RKO (cell line): ENCODE results near the gene TMOD4.
"Not testable (repeated sequence)": the region's sequence is repeated elsewhere in the genome, so short reads cannot be mapped to it uniquely, and the experiment has no call there.

Experiments
- DNase-seq: peaks from one replicate; pipeline ENCODE4 v3.0.0-alpha.2; 2016; ENCODE audit warnings: low spot score

The TMOD4 gene

DNA sequence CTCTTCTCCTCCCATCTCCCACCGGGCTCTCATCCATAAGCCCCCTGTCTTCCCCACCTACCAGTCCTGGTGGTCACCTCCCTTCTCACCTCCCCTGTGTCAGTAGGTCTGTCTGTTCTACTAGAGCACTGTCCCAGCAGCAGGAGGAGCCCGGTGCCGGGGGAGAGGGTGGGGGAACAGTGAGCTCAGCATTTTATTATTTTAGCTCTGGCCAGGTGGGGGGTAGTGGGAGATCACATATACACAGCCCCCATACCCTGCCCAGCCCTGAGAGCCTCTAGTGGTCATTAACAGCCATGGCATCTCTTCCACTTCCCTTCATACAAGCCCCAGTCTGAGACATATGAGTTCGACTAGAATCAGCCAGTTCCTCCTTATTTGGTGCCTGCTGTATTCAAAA is at the start of gene TMOD4:
Gene TMOD4 (minus strand): TSS at position 119 of the 400 bp plus-strand sequence. CDS start 1,106 bp downstream, outside the sequence.
- DNase-seq, result peak; percentile 41

DNA sequence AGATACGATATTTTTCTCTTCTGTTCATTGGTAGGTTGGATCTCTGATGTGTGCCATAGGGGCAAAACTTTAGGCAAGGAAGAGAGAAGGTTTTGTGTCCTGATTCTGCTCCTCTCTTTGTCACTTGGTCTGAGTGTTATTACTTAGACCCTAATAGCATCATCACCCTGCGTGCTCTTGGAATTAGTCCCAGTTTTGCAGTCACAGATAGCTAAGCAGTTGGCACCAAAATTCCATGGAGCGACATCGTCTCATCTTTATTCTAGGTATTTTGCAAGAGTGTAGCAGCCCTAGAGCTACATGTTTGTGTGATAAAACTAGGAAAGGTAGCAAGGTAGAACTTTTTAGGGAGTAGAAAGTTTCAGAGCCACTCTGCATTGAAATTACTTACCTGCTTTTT is 46.3 kb upstream of the TMOD4 start:
- no peak for DNase-seq

DNA sequence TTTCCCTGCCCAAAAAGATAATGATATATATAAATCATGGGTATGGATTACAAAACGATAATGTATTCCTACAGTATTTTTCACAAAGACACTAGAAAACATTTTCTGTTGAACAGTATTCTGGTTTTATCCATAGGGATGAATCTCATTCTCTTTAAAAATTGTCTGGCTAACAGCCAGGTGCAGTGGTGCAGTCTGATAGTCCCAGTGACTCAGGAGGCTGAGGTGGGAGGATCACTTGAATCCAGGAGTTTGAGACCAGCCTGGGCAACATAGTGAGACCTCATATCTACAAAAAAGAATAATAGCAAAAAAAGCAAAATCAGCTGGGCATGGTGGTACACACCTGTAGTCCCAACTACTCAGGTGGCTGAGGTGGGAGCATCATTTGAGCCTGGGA is 45.8 kb upstream of the TMOD4 start:
- no peak for DNase-seq

DNA sequence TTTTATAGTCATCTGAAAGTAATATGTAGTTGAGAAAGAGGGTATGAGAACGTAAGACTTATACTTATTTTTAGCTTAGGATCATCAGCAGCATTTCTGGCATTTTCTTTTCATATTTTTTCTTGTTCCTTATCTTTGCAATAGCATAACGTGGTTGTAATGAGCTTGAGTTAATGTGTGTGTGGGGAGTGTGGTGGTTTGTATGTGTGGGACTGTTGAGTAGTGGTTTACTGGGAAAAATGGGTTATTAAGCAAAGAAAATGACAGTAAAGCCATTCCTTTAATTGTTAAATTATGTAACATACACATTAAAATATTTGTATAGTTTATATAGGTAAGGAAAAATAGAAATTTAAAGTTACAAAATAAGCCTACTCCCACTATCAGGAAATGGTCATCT is 37.8 kb upstream of the TMOD4 start:
- no peak for DNase-seq

DNA sequence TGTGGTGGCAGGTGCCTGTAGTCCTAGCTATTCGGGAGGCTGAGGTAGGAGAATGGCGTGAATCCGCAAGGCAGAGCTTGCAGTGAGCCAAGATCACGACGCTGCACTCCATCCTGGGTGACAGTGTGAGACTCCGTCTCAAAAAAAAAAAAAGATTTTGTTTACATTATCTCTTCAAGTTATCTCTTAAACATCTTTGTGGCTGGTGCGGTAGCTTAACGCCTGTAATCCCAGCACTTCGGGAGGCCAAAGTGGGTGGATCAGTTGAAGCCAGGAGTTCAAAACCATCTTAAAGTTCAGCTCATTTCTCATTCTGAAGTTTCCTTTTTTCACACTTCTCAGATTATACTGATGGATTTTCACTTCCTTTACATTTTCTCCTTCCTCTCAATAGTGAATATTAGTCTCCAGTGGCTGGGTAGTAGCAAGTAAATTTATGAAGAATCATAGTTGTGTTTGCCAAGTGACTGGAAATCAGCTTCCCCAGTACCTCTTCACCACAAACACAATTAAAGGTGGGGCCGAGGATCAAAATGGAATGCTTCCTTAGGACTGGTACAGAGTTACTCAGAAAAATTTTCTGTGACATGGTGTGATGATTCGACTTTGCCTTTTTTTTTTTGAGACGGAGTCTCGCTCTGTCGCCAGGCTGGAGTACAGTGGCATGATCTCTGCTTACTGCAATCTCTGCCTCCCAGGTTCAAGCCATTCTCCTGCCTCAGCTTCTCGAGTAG is 36.4 kb upstream of the TMOD4 start:
- no peak for DNase-seq

DNA sequence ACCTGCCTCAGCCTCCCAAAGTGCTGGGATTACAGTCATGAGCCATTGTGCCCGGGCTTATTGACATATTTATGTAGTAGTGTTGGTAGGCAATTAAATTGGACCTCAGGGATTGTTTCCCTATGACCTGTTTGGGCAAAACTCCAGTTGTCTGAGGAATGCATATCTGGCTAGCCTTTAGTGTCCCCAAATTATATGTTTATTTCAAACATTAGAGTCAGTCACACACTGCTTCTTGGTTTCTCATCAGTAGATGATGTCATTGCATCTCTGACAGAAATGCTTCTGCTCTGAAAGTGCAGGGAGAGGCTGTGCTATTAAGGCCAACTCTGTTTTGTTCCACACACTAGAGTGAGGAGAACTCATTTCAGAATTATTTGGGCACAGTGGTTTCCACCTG is 35.0 kb upstream of the TMOD4 start:
- DNase-seq, result peak; percentile 38

DNA sequence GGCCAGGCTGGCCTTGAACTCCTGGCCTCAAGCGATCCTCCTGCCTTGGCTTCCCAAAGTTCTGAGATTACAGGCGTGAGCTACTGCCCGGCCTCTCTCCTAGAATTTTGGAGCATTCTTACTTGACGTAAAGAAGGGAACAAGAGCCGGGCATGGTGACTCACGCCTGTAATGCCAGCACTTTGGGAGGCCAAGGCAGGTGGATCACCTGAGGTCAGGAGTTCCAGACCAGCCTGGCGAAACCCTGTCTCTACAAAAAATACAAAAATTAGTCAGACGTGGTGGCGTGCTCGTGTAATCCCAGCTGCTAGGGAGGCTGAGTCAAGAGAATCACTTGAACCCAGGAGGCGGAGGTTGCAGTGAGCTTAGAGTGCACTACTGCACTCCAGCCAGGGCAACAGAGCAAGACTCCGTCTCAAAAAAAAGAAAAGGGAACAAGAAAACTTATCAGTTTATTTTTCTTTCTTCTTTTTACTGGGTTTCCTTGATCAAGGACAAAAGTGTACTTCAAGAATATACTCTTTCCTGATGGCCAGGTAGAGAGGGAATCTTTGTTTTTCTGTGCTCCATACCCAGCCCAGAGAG is 29.7 kb upstream of the TMOD4 start:
- not testable (repeated sequence) for DNase-seq

DNA sequence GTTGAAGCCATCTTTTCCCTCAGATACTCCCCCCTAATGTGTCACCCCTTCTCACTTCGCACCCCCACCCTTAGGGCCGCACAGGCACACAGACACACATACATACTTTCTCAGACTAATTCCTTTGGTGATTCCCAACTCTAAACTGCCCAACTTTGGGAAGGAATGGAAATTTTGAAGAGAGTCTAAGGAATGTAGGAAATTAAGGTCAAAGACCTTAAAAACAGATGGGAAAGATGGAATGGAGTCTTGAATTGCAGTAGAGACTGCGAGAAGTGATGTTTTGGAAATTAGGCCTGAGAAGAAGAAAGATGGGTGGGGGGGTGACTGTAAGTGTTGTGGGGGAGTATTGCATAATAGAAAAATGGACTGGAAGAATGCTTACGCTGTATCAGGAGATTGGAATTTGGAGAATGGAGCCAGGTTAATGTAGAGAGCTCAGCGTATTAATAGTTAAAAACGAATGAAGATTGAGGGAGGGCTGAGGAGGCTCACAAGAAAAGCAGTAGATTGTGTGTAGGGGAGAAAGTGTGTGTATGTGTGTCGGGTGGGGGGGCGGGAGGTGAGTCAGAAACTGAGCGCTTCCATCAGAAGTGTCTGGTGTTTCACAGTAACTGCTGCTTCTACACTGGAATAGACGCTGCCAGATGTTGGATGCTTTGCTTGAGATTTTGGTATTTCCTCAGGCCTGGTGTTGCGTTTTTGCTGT is 24.2 kb upstream of the TMOD4 start:
- DNase-seq, result peak; percentile 84

DNA sequence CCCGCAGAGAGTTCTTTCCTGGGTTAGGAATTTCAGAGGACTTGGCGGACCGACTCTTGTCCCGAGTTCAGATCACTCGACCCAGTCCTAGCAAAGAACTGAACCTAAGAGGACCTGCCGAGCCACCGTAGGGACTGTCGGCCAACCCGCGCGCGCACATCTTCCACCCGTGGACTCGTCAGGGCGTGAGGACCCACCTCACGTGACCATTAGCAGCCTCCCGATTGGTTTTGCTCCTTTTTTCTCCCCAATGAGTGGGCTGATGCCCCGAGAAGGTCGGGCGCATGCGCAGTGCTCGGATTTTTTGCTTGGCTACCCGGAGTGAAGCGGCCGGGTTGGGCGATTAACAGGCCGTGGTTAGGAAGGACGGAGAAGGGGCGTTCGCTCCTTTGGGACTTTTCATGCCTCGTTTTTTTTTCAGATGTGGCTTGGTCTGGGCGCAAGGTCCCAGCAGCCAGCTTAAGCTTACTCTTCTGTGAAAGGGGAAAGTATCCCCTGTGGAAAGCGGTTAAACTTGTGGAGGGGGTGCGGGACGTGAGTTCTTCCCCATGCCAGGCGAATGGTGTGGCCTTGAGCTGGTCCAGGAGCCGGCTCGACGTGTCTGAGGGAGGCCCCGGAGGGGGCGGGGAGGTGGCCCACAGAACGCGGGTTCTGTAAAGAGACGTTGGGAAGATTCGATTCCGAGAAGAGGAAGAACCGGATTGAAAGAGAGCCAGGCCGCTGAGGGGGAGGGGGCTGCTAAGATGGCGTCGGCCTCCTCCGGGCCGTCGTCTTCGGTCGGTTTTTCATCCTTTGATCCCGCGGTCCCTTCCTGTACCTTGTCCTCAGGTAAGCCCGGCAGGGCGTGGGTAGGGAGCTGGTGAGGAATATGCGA is 22.7 kb upstream of the TMOD4 start, which contains the start of gene PIP5K1A:
Gene PIP5K1A (plus strand): TSS at position 299 of the 874 bp plus-strand sequence. CDS start 445 bp downstream, at position 744.
- peak; percentile 98 for DNase-seq

DNA sequence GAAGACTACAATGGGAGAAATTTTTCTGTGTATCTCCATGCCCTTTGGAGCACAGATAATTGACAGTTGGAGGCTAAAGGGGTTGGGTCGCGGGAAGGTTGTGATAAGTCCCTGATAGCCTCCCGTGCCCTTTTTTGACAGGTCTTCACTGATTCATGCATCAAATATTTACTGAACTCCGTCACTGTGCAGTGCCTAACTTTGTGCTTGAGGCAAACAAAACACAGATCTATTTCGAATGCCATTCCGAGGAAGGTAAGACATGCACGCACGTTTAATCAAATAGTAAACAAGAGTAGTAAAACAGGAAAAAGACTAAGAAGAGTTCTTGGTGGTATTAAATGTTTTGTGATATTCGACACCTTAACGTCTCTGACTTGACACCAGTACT is 22.1 kb upstream of the TMOD4 start:
- DNase-seq, result peak; percentile 74

DNA sequence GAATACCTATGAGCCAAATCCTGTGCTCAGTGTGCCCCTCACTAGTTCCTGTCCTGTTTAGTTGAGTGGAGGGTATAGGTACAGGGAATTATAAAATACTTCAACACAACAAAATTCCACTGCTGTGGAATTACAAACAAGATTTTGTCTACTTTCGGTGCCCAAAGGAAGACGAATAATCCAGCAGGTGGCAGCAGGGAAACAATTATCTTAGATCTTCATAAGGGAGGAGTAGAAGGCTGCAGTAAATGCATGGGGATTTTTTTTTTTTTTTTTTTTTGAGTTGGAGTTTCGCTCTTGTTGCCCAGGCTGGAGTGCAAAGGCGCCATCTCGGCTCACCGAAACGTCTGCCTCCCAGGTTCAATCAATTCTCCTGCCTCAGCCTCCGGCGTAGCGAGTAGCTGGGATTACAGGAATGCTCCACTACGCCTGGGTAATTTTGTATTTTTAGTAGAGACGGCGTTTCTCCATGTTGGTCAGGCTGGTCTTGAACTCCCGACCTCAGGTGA is 20.6 kb upstream of the TMOD4 start:
- DNase-seq, result peak; percentile 94

DNA sequence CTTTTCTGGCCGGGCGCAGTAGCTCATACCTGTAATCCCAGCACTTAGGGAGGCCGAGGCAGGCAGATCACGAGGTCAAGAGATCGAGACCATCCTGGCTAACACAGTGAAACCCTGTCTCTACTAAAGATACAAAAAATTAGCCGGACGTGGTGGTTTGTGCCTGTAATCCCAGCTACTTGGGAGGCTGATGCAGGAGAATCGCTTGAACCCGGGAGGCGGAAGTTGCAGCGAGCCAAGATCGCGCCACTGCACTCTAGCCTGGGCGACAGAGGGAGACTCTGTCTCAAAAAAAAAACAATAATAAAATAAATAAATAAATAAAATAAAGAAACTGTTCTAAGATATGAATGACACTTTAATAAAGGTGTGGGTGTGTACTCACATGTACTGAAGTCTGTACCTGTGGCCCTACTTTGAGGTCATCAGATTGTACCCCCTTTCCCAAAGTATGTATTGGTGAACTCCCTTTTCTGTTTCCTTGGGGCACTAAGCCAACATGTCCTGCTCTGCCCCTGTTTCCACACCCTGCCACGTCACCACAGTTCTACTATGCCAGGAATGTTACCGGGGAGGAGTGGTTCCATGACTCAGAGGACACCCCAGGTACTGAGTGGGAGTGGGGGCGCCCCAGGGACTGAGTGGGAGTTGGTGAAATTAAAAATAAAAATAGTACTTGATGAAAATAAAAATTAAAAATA is 19.3 kb upstream of the TMOD4 start:
- peak; percentile 98 for DNase-seq

DNA sequence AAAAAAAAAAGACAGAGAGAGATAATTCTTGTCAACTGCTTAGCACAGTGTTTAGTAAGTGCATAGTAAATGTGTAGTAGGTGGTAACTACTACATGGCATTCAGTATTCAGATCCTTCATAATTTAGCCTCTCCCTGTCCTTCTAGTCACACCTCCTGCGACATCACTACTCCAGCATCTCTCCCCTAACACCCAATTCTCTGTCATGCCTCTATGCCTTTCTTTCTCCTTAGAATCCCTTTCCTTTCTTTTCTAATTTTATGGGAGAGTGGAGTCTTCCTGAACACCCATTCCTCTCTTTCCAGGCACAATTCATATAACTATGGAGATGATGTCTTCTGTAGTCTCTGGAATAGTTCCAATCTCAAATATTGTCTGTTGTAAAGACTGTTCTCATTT is 18.1 kb upstream of the TMOD4 start:
- peak; percentile 38 for DNase-seq

DNA sequence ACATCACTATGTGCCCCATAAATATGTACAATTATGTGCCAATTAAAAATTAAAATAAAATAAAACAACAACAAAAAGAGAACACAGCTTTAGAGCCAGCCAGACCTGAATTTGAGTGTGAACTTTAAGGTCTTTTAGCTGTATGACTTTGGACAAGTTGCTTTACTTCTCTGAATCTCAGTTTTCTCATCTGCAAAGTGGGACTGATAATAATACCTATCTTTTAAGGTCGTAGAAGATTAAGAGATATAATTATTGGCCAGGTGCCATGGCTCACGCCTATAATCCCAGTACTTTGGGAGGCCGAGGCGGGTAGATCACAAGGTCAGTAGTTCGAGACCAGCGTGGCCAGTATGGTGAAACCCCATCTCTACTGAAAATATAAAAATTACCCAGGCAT is 17.5 kb upstream of the TMOD4 start:
- DNase-seq, result no peak

DNA sequence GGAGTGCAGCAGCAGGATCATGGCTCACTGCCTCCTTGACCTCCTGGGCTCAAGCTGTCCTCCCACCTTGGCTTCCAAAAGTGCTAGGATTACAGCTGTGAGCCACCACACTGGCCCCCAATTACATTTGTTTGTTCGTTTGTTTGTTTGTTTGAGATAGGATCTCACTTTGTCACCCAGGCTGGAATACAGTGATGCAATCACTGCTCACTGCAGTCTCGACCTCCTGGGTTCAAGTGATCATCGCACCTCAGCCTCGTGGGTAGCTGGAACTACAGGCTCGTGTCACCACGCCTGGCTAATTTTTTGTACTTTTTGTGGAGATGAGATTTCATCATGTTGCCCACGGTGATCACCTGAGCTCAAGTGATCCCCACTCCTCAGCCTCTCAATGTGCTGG is 16.3 kb upstream of the TMOD4 start:
- no peak for DNase-seq

DNA sequence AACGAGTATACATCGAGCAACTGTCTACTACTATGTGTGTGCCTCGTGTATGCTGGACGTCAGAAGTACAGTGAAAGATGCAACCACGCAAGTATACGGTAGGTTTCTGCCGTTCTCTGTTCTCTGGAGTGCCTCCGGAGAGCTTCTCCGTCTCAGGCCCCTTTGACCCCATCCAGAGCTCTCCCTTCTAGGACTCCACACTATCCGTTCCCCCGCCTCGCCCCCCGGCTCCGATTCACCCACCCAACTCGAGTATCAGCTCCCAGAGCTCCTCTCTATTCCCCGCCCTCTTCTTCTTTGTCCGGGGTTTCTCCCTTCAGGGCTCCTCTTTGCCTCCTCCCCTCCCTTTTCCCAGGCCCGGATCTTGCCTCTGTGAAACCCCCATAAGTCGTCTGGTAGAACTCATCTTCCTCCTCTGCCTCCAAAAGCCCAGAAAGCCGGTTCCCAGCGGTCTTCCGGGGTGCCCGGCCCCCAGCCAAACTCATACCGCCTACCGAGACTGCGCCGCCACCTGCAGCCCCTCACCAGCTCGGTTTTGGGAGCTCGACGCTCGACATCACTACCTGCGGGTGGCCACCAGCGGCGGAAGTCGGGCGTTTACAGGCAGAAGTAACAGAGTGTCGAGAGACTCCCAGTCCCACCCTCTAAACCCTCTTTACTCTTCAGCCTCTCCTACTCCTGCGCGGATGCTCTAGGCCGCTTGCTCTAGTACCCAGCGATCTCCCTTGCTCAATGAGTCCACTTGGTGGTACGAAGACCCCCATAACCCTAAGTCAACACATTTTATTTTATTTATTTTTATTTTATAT is 14.1 kb upstream of the TMOD4 start, which contains the start of gene VPS72:
Gene VPS72 (minus strand): TSS at position 561 of the 809 bp plus-strand sequence. CDS start 76 bp downstream, at position 485.
- peak; percentile 94 for DNase-seq

DNA sequence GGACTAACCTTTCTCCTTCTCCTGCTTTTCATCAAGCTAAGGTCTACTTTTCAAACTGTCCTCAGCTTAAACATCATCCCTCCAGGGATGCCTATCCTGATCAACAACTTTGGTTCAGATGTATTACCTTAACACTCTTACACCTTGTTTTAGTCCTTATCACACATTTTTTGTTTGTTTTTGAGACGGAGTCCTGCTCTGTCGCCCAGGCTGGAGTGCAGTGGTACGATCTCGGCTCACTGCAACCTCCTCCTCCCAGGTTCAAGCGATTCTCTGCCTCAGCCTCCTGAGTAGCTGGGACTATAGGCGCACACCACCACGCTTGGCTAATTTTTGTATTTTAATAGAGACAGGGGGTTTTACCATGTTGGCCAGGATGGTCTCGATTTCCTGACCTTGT is 12.9 kb upstream of the TMOD4 start:
- not testable (repeated sequence) for DNase-seq

DNA sequence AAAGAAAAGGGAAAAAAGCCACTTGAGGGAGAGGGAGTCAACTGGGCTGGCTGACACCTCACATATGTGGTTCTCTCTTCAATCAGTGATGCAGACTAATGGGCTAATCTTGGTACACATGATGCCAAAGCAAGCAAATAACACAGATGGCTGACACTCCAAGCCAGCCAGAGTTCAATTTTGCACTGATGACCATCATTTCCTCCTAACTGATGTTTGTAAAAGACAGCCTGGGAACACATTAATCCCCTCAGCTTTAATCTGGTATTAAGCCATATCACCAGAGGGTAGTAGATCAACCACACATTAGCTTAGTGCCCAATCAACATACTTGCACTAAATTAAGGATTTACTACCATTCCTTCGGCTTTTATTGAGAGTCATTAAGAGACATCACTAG is 11.4 kb upstream of the TMOD4 start:
- no peak for DNase-seq

DNA sequence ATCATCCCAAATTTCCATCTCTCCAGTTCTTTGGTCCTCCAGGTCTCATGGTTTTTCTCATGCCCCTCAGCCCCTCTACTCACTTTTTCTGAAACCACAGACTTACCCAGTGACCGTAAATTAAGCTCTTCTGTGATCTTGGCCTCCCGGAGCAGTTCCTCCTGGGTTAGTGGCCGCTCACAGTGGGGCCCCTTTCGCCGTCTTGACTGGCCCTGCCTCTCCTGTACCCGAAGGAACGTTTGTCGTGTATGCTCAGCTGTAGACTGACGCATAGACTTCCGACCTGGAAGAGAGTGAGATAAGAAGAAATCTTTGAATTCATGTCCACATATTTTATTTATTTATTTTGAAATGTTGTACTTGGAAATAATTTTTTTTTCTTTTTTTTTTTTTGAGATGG is 8.4 kb upstream of the TMOD4 start:
- no peak for DNase-seq

DNA sequence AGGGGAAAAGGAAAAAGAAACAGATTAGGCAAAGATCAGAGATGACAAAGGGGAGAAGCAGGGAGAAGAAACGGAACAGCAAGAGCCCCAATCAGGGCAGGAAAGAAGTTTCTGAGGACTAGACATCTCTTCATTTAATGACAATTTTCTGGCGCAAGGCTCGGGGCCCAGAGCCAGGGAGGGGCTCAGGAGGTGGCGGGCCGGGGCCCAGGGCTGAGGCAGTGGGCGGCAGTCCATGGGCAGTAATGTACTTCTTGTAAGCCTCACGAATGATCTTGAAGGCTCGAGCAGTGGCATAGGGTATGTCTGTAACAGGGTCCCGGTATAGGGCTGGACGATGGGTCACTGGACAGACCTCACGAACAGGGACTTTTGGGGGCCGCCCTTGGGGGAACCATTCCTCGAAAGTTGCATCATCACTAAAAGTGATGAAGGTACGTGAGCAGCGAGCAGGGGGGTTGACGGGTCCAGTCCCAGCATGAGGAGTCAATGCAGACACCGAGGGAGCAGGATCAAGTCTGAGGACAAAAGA is 799 bp upstream of the TMOD4 start:
- no peak for DNase-seq
